GM12878 (cell line): Measurements from ENCODE around the gene STX7. TPM values are rescaled to one million over a fixed set of nuclear protein-coding genes. Genes with fewer than 3 reads are reported as not detected.

ENCODE experiments used
- ATAC-seq: fragments of 200-7000 bp; cut with Tn5 transposase; 3 replicates; pipeline ENCODE4 v1.9.1; 2020; ENCODE audit warnings: mild to moderate bottlenecking, moderate library complexity
- BruUV-seq: library from RNA; stranded (reverse); fragments of 400-500 nt; replicated peaks from 2 replicates; lab custom pipeline; 2021; lab: Mats Ljungman, UMichigan
- CTCF ChIA-PET: fragments of 300-600 bp; sonication (Branson Sonifier 250); formaldehyde crosslinking; extraction: SDS; loops from one replicate; lab custom pipeline; 2021; ENCODE audit warnings: inconsistent platforms; lab: Yijun Ruan, JAX
- POLR2A ChIA-PET: fragments of 350-600 bp; formaldehyde crosslinking; extraction: SDS; loops from one replicate; lab custom pipeline; 2021; ENCODE audit warnings: inconsistent platforms; lab: Charles Lee
- RAD21 ChIA-PET: fragments of 300-600 bp; sonication (Branson Sonifier 250); formaldehyde crosslinking; loops from one replicate; lab custom pipeline; 2023; ENCODE audit warnings: antibody characterized with exemption; ENCODE audit not compliant: unreplicated experiment; lab: Charles Lee
- SMC1A ChIA-PET: fragments of 300-600 bp; sonication (Branson Sonifier 250); formaldehyde crosslinking; loops from one replicate; lab custom pipeline; 2023; ENCODE audit not compliant: unreplicated experiment, uncharacterized antibody; lab: Charles Lee
- DNase-seq: peaks from one replicate; pipeline ENCODE4 v3.0.0-alpha.2; 2011; ENCODE audit warnings: low read depth, low spot score
- FAIRE-seq: peaks from 3 replicates; lab custom pipeline; 2011; peaks lifted over from hg19 to GRCh38; lab: Jason Lieb, UNC
- H2AFZ ChIP-seq: 2 replicates; pipeline ENCODE4 v1.6.0; 2011; ENCODE audit warnings: low read depth, low read length, control low read depth; ENCODE audit not compliant: control insufficient read depth
- H3K27ac ChIP-seq: 2 replicates; pipeline ENCODE4 v1.5.1; 2011; ENCODE audit warnings: control low read depth; ENCODE audit not compliant: control insufficient read depth, insufficient read depth
- H3K27me3 ChIP-seq, 2 experiments: replicated peaks in 1 of 2; 2 replicates each; pipeline versions ENCODE4 v1.6.0 to v1.6.1; 2011; ENCODE audit warnings: low read length in 1 of 2; ENCODE audit not compliant: control insufficient read depth in 2 of 2, insufficient read depth in 2 of 2
- H3K36me3 ChIP-seq, 2 experiments: 2 replicates each; pipeline ENCODE4 v1.5.1; 2011; ENCODE audit warnings: low read length in 1 of 2; ENCODE audit not compliant: control insufficient read depth in 2 of 2, insufficient read depth in 2 of 2
- H3K4me1 ChIP-seq: 2 replicates; pipeline ENCODE4 v1.6.1; 2011; ENCODE audit warnings: mild to moderate bottlenecking, low read length, moderate library complexity, mixed read lengths; ENCODE audit not compliant: control insufficient read depth, insufficient read depth
- H3K4me2 ChIP-seq: 2 replicates; pipeline ENCODE4 v1.6.0; 2011; ENCODE audit warnings: control low read depth; ENCODE audit not compliant: control insufficient read depth, insufficient read depth
- H3K4me3 ChIP-seq: fragments of 200-600 bp; sonication (generic); 2 replicates; pipeline ENCODE4 v1.5.1; 2016
- H3K79me2 ChIP-seq: 2 replicates; pipeline ENCODE4 v1.6.0; 2011; ENCODE audit warnings: low read length; ENCODE audit not compliant: control insufficient read depth, insufficient read depth
- H3K9ac ChIP-seq: 2 replicates; pipeline ENCODE4 v1.8.0; 2011; ENCODE audit warnings: low read length, control low read depth, mixed read lengths; ENCODE audit not compliant: control insufficient read depth, insufficient read depth
- H3K9me3 ChIP-seq: replicated peaks from 3 replicates; pipeline ENCODE4 v1.5.1; 2011; ENCODE audit warnings: mild to moderate bottlenecking, low read length; ENCODE audit not compliant: control insufficient read depth, insufficient read depth
- H4K20me1 ChIP-seq: 2 replicates; pipeline ENCODE4 v1.6.0; 2011; ENCODE audit not compliant: control insufficient read depth, insufficient read depth
- BACH1 ChIP-seq: fragments of 450-650 bp; IDR thresholded peaks from 2 replicates; pipeline ENCODE4 v1.6.1; 2017; ENCODE audit warnings: mild to moderate bottlenecking, borderline replicate concordance
- CBX3 ChIP-seq: fragments of 200-600 bp; sonication (generic); IDR thresholded peaks from 2 replicates; pipeline ENCODE4 v1.6.1; 2016; ENCODE audit warnings: low read depth, borderline replicate concordance
- DPF2 ChIP-seq: fragments of 450-650 bp; IDR thresholded peaks from 2 replicates; pipeline ENCODE4 v1.6.1; 2017; ENCODE audit warnings: mild to moderate bottlenecking
- MYB ChIP-seq: fragments of 150-350 bp; IDR thresholded peaks from 2 replicates; pipeline ENCODE4 v1.6.1; 2014; ENCODE audit warnings: mild to moderate bottlenecking, low read depth, low read length, borderline replicate concordance
- NFIC ChIP-seq: IDR thresholded peaks from 2 replicates; pipeline ENCODE4 v1.6.1; 2012; ENCODE audit warnings: low read depth, mild to moderate bottlenecking, inconsistent platforms, low read length, moderate library complexity
- NFXL1 ChIP-seq: fragments of 450-650 bp; IDR thresholded peaks from 2 replicates; pipeline ENCODE4 v1.6.1; 2017; ENCODE audit warnings: antibody characterized with exemption, mild to moderate bottlenecking, borderline replicate concordance
- RAD51 ChIP-seq: fragments of 450-650 bp; IDR thresholded peaks from 2 replicates; pipeline ENCODE4 v1.6.1; 2016; ENCODE audit warnings: moderate library complexity, mild to moderate bottlenecking, inconsistent platforms
- STAT3 ChIP-seq: IDR thresholded peaks from 2 replicates; pipeline ENCODE4 v1.6.1; 2011; ENCODE audit warnings: low read depth, low read length, improper control_type of control experiment
- WGBS: methylation state at CpG from one replicate; pipeline ENCODE4 v1.1.6; 2016; ENCODE audit warnings: low lambda C conversion rate; ENCODE audit not compliant: insufficient replicate concordance, insufficient coverage; ENCODE audit errors: missing lambda C conversion rate; 5-methylcytosine and 5-hydroxymethylcytosine counted together
- in situ Hi-C: fragments of 300-500 bp; cut with MboI; formaldehyde crosslinking; loops from 9 replicates; pipeline ENCODE4 v1.14.3; 2018; ENCODE audit warnings: mixed read lengths
- intact Hi-C: fragments of 100-400 bp; cut with micrococcal nuclease; formaldehyde crosslinking; loops from one replicate; pipeline ENCODE4 v1.14.2; 2022; ENCODE audit not compliant: unreplicated experiment
- polyA plus RNA-seq, 11 experiments: library from polyadenylated mRNA; depleted of rRNA in 4 of 11; unstranded in 6 of 11; stranded (reverse) in 5 of 11; fragments of >200 nt; fragmentation: Nextera tagmentation in 4 of 11; fragmentation: Illumina TruSeq in 1 of 11; extraction: Ambion mirVana in 4 of 11; extraction: Trizol in 1 of 11; gene quantifications; 1 replicate in 1 of 11; 2 replicates in 10 of 11; pipeline versions ENCODE4 v1.2.1 to v1.2.3, GENCODE V29; 2011 to 2016; ENCODE audit warnings: inconsistent platforms in 2 of 11, missing spikeins in 2 of 11, low read depth in 1 of 11
- total RNA-seq, 4 experiments: library from RNA; depleted of rRNA in 3 of 4; stranded (reverse); fragments of >200 nt in 3 of 4; fragmentation: Illumina TruSeq in 1 of 4; extraction: Trizol in 1 of 4; gene quantifications; 2 replicates each; pipeline versions ENCODE4 v1.2.1 to v1.2.3, GENCODE V29; 2013 to 2021
- TF ChIP-seq, protein P1 (sequence below): IDR thresholded peaks from 2 replicates; pipeline ENCODE4 v1.6.1; 2011; ENCODE audit warnings: low read depth, mild to moderate bottlenecking, low read length, moderate library complexity, borderline replicate concordance; ENCODE audit errors: extremely low read depth
- TF ChIP-seq, protein P2 (sequence below): fragments of 450-650 bp; formaldehyde crosslinking; IDR thresholded peaks from 2 replicates; pipeline ENCODE4 v1.4.0; 2022; ENCODE audit warnings: mild to moderate bottlenecking, moderate library complexity
- TF ChIP-seq, protein P3 (sequence below): IDR thresholded peaks from 2 replicates; pipeline ENCODE4 v1.6.1; 2012; ENCODE audit warnings: mild to moderate bottlenecking, low read depth, low read length
- TF ChIP-seq, protein P4 (sequence below): fragments of 450-650 bp; IDR thresholded peaks from 2 replicates; pipeline ENCODE4 v1.6.1; 2017; ENCODE audit warnings: borderline replicate concordance
- TF ChIP-seq, protein P5 (sequence below): fragments of 450-650 bp; IDR thresholded peaks from 2 replicates; pipeline ENCODE4 v1.6.1; 2016; ENCODE audit warnings: mild to moderate bottlenecking

The STX7 gene
- total and polyA plus RNA-seq, 10 of the 15 experiments (the other 5 are each of a cell fraction or from before 2014, with no cell fraction given): 26.5 to 75.5 (median 51.3) TPM

DNA sequence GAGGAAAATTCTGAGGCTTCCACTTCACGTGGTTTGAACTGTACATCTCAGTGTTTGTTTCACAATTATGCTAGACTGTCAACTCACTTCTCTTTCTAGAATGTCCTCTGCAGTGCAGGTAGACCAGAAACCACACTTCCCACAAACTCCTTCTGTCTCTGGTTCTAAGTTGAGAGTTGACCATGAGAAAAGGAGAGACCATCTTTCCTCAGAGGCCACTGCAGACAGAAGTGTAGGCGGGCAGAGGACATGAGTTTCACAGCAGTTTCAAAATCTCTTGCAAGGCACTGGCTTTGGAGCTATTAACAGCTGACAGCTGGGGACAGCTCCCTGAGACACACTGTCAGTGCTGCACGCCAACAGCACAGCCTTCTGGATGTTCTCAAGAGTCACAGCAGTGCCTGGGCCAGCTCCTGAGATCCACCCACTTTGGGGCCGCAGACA is 56.2 kb downstream of the STX7 start:
- H3K4me2 ChIP-seq: no peak overlapping the region
- H3K4me1 ChIP-seq: peaks cover 33% of the 10 kb centered on the region
- H3K36me3 ChIP-seq: peaks cover 0 to 24% of the 10 kb centered on the region in 2 experiments; a peak in 3 of 4 replicates
- no peaks in the 10 kb centered on the region; the same call in 2 of the 3 replicates for H3K9me3 ChIP-seq
- no peaks in the 10 kb centered on the region for H3K27me3 ChIP-seq
- ChIA-PET SMC1A (interaction anchor here (1.0 to 2.5 kb wide), 6 partner anchors 28 to 177 kb away, joined by 3 to 29 read pairs (median 9); no protein-coding TSS in a partner anchor), CTCF (interaction anchor here (0.9 to 5.2 kb wide), 19 partner anchors 9 to 177 kb away, joined by 3 to 49 read pairs (median 4); no protein-coding TSS in a partner anchor), POLR2A (interaction anchor here (1.6 kb wide), 1 partner anchor 52 kb away, joined by 5 read pairs; no protein-coding TSS in a partner anchor), RAD21 (interaction anchor here (0.6 to 1.5 kb wide), 9 partner anchors 18 to 177 kb away, joined by 3 to 12 read pairs (median 5); partner anchors contain the start of gene STX7)
- WGBS: 16% methylated on average over 4 of the region's 4 CpGs
- no peaks in the 10 kb centered on the region for H4K20me1 ChIP-seq
- no TSS peak for BruUV-seq
- peak; percentile 90 for DNase-seq
- intact Hi-C loops: loop anchor here (1.0 to 5.0 kb wide), 6 partner anchors 10 to 176 kb away; no protein-coding TSS in a partner anchor
- H3K9ac ChIP-seq: no peak overlapping the region
- H3K27ac ChIP-seq: no peak overlapping the region; the same call in 1 of the 2 replicates
- in situ Hi-C loops: no loop called here
- peak; percentile 98 for FAIRE-seq
- H2AFZ ChIP-seq: no peak overlapping the region
- no peak overlapping the region for H3K4me3 ChIP-seq
- H3K79me2 ChIP-seq: no peaks in the 10 kb centered on the region
- ATAC-seq: peak; percentile 89
- TF ChIP-seq, protein P1, sequence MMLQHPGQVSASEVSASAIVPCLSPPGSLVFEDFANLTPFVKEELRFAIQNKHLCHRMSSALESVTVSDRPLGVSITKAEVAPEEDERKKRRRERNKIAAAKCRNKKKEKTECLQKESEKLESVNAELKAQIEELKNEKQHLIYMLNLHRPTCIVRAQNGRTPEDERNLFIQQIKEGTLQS: no peak
- TF ChIP-seq BACH1 (no peak), DPF2 (peak; percentile 59), CBX3 (no peak), RAD51 (peak; percentile 48; the same call in 1 of the 2 replicates), STAT3 (no peak), NFXL1 (no peak), MYB (no peak), NFIC (peak; percentile 88)
- TF ChIP-seq, protein P2, sequence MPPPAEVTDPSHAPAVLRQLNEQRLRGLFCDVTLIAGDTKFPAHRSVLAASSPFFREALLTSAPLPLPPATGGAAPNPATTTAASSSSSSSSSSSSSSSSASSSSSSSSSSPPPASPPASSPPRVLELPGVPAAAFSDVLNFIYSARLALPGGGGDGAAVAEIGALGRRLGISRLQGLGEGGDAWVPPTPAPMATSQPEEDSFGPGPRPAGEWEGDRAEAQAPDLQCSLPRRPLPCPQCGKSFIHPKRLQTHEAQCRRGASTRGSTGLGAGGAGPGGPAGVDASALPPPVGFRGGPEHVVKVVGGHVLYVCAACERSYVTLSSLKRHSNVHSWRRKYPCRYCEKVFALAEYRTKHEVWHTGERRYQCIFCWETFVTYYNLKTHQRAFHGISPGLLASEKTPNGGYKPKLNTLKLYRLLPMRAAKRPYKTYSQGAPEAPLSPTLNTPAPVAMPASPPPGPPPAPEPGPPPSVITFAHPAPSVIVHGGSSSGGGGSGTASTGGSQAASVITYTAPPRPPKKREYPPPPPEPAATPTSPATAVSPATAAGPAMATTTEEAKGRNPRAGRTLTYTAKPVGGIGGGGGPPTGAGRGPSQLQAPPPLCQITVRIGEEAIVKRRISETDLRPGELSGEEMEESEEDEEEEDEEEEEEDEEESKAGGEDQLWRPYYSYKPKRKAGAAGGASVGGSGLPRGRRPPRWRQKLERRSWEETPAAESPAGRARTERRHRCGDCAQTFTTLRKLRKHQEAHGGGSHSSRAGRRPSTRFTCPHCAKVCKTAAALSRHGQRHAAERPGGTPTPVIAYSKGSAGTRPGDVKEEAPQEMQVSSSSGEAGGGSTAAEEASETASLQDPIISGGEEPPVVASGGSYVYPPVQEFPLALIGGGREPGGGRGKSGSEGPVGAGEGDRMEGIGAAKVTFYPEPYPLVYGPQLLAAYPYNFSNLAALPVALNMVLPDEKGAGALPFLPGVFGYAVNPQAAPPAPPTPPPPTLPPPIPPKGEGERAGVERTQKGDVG (CRISPR knock-in tag): no peak
- TF ChIP-seq, protein P3, sequence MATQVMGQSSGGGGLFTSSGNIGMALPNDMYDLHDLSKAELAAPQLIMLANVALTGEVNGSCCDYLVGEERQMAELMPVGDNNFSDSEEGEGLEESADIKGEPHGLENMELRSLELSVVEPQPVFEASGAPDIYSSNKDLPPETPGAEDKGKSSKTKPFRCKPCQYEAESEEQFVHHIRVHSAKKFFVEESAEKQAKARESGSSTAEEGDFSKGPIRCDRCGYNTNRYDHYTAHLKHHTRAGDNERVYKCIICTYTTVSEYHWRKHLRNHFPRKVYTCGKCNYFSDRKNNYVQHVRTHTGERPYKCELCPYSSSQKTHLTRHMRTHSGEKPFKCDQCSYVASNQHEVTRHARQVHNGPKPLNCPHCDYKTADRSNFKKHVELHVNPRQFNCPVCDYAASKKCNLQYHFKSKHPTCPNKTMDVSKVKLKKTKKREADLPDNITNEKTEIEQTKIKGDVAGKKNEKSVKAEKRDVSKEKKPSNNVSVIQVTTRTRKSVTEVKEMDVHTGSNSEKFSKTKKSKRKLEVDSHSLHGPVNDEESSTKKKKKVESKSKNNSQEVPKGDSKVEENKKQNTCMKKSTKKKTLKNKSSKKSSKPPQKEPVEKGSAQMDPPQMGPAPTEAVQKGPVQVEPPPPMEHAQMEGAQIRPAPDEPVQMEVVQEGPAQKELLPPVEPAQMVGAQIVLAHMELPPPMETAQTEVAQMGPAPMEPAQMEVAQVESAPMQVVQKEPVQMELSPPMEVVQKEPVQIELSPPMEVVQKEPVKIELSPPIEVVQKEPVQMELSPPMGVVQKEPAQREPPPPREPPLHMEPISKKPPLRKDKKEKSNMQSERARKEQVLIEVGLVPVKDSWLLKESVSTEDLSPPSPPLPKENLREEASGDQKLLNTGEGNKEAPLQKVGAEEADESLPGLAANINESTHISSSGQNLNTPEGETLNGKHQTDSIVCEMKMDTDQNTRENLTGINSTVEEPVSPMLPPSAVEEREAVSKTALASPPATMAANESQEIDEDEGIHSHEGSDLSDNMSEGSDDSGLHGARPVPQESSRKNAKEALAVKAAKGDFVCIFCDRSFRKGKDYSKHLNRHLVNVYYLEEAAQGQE: peak; percentile 66; the same call in 1 of the 2 replicates
- TF ChIP-seq, protein P4, sequence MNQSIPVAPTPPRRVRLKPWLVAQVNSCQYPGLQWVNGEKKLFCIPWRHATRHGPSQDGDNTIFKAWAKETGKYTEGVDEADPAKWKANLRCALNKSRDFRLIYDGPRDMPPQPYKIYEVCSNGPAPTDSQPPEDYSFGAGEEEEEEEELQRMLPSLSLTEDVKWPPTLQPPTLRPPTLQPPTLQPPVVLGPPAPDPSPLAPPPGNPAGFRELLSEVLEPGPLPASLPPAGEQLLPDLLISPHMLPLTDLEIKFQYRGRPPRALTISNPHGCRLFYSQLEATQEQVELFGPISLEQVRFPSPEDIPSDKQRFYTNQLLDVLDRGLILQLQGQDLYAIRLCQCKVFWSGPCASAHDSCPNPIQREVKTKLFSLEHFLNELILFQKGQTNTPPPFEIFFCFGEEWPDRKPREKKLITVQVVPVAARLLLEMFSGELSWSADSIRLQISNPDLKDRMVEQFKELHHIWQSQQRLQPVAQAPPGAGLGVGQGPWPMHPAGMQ: no peak
- TF ChIP-seq, protein P5, sequence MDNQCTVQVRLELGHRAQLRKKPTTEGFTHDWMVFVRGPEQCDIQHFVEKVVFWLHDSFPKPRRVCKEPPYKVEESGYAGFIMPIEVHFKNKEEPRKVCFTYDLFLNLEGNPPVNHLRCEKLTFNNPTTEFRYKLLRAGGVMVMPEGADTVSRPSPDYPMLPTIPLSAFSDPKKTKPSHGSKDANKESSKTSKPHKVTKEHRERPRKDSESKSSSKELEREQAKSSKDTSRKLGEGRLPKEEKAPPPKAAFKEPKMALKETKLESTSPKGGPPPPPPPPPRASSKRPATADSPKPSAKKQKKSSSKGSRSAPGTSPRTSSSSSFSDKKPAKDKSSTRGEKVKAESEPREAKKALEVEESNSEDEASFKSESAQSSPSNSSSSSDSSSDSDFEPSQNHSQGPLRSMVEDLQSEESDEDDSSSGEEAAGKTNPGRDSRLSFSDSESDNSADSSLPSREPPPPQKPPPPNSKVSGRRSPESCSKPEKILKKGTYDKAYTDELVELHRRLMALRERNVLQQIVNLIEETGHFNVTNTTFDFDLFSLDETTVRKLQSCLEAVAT: peak; percentile 50; the same call in 1 of the 2 replicates
